Measurements from ENCODE around the gene CDC123. TPM values are rescaled to one million over a fixed set of nuclear protein-coding genes. Genes with fewer than 3 reads are reported as not detected.

The CDC123 gene
- total RNA-seq, 1 donor from 2014 or later, result 43.7 TPM

DNA sequence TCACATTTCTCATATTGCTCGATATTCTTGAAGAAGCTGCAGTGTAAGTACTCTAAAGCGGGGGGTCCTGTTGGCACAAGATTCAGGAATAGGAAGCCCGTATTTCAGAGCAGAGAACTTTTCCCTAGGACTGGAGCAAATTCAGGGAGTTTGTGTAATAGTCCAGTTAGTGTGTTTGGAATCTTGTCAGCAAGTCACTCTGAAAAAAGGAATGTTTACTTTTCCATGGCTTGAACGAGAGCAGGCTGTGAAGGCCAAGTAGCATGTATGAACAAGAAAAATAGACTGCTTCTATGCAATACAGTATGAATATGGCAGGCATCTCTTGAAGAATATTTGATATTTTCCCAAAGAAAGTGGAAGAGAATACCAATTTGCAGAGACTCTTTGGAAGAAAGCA, 39.8 kb downstream of the CDC123 start:
- H3K9me3 ChIP-seq, result no peaks in the 10 kb centered on the region
- peak; percentile 43 to 44 for ATAC-seq
- H3K4me3 ChIP-seq, result no peak overlapping the region
- no peak for DNase-seq
- intact Hi-C loops (cut with DNase I), result no loop called here
- no peak overlapping the region for H3K27ac ChIP-seq
- H3K27me3 ChIP-seq (ENCODE audit: low read depth), result no peaks in the 10 kb centered on the region
- TF ChIP-seq, protein P1, sequence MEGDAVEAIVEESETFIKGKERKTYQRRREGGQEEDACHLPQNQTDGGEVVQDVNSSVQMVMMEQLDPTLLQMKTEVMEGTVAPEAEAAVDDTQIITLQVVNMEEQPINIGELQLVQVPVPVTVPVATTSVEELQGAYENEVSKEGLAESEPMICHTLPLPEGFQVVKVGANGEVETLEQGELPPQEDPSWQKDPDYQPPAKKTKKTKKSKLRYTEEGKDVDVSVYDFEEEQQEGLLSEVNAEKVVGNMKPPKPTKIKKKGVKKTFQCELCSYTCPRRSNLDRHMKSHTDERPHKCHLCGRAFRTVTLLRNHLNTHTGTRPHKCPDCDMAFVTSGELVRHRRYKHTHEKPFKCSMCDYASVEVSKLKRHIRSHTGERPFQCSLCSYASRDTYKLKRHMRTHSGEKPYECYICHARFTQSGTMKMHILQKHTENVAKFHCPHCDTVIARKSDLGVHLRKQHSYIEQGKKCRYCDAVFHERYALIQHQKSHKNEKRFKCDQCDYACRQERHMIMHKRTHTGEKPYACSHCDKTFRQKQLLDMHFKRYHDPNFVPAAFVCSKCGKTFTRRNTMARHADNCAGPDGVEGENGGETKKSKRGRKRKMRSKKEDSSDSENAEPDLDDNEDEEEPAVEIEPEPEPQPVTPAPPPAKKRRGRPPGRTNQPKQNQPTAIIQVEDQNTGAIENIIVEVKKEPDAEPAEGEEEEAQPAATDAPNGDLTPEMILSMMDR (IDR thresholded peaks at IDR 0.05), result no peak
- H3K4me1 ChIP-seq, result peaks cover 11% of the 10 kb centered on the region
- peaks cover 74% of the 10 kb centered on the region for H3K36me3 ChIP-seq

DNA sequence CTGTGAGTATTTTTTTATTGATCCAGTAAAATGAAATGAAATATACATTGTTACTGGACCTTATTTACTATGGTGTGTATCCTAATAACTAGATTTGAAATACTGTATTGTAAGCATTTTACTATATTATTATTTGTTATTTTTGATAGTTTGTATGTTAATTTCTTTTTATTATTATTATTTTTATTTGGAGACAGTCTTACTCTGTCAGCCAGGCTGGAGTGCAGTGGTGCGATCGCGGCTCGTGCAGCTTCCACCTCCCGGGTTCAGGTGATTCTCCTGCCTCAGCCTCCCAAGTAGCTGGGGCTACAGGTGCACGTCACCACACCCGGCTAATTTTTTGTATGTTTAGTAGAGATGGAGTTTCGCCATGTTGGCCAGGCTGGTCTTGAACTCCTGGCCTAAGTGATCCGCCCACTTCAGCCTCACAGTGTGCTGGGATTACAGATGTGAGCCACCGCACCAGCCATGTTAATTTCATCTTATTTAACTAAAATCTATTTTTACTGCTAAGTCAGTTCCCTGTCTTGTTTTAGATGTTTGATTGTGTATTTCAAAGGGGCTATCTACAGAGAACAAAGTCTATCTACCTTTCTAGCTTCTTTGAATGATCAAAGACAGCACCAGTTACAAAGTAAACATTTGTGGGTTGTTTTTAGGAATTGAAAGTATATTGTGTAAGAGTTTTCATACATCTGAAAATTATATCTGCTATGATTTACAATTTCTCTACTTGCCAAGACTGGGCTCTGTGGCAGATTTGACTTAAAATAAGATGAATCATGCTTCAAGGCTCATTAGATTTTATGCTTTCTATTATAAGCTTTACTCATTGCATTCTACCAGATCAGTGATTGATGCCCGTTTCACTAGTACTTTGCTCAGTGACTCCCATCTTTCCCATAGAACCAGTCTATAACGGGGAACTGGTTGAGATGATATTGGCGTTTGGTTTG, 41.6 kb downstream of the CDC123 start:
- H3K36me3 ChIP-seq, result peaks cover 57% of the 10 kb centered on the region
- intact Hi-C loops (cut with DNase I), result no loop called here

DNA sequence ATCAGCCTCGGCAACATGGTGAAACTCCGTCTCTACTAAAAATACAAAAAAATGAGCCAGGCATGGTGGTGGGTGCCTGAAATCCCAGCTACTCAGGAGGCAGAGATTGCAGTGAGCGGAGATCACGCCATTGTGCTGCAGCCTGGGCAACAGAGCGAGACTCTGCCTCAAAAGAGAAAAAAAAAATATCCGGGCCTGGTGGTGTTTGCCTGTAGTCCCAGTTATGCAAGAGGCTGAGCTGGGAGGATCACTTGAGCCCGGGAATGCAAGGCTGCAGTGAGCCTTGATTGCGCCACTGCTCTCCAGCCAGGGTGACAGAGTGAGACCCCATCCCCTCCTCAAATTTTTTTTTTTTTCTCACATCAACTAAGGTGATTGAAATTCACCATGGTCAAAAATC, 42.8 kb downstream of the CDC123 start:
- no peak overlapping the region for H3K27ac ChIP-seq
- no peak overlapping the region for H3K4me3 ChIP-seq
- TF ChIP-seq, protein P1 (IDR thresholded peaks at IDR 0.05), result no peak
- ATAC-seq (no peak), DNase-seq (no peak)
- H3K27me3 ChIP-seq (ENCODE audit: low read depth), result no peaks in the 10 kb centered on the region
- peaks cover 50% of the 10 kb centered on the region for H3K36me3 ChIP-seq
- intact Hi-C loops (cut with DNase I), result no loop called here
- H3K9me3 ChIP-seq, result no peaks in the 10 kb centered on the region
- peaks cover 33% of the 10 kb centered on the region for H3K4me1 ChIP-seq

More for the DNA sequence above, 41.6 kb downstream of the CDC123 start:
- Histone ChIP-seq H3K4me3 (no peak overlapping the region), H3K27ac (no peak overlapping the region), H3K4me1 (peaks cover 25% of the 10 kb centered on the region), H3K9me3 (no peaks in the 10 kb centered on the region), H3K27me3 (ENCODE audit: low read depth) (no peaks in the 10 kb centered on the region)
- no peak for DNase-seq
- TF ChIP-seq, protein P1 (IDR thresholded peaks at IDR 0.05), result no peak
- ATAC-seq, result no peak

DNA sequence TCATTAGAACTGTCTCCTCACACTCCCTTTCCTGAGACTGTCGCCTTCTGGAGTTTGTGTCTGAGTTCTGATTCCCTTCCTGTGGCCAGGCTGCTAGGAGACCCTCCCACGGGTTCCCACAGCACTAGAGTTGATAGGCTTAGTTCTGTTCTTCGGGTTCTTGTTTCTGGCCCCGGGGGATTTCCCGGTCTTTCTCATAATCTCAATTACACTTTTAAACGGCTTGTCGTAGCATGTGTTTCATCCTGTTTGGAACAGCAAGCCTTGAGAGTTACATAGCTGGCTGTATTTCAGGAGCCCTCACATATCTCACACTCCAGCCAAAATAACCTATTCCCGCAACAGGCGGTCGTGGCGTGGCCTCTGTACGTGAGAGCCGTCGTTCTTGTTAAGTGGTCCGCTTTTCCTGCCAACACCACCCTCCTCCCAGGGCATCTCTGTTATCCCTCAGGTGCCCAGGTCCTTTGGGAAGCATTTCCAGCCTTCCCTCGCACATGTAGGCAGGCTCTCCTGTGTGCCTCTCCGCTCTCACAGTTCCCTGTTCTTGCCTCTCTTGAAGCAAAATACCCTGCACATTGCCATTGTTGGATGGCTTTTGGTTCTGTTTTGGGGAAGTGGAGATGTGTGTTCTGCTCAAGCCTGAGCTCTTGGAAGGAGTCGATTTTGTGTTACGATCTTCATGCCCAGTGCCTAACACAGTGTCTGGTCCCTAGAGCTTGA, 46.0 kb downstream of the CDC123 start:
- H3K36me3 ChIP-seq, result peaks cover 56% of the 10 kb centered on the region
- no peak overlapping the region for H3K4me3 ChIP-seq
- TF ChIP-seq, protein P1 (IDR thresholded peaks at IDR 0.05), result no peak
- no peaks in the 10 kb centered on the region for H3K9me3 ChIP-seq
- intact Hi-C loops (cut with DNase I), result no loop called here
- peaks cover 25% of the 10 kb centered on the region for H3K4me1 ChIP-seq
- peak overlapping the region; percentile 60 for H3K27ac ChIP-seq
- ATAC-seq (peak; percentile 60 to 75), DNase-seq (no peak)
- no peaks in the 10 kb centered on the region for H3K27me3 ChIP-seq (ENCODE audit: low read depth)

DNA sequence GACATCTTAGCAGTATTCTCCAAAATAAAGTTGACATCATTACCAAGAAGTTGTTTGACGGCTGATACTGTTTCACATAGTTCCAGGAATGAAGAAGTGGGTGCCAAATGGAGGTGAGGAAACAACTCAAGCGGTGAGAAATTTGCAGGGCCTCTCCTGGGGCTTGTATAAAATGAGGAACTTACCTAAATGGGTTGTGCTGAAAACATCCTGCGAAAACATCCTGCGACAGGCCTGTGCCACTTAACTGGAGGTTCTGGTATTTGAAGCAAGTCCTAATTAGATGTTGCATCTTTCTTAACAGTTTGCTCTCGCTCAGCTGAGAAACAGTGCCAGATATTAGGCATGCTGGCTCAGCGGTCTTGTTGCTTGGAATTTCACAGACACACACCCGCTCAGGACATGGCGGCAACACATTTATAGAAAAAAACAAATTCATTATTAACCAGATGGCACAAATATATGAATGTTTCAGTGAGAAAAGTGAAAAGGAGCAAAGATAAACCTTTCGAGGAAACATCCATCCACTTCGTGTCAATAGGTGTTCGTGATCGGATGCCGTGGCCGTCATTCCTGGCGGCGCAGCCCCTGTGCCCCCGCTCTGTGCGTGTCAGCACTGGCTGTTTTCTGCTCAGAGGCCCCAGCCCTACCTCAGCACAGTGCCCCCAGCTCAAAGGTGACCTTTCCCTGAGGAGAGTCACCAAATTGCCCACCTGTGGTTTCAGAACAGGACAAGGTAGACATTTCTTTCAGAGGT, 48.1 kb downstream of the CDC123 start:
- ATAC-seq, result peak; percentile 57 to 63
- Histone ChIP-seq H3K4me3 (no peak overlapping the region), H3K9me3 (no peaks in the 10 kb centered on the region), H3K27ac (no peak overlapping the region), H3K36me3 (peaks cover 45% of the 10 kb centered on the region), H3K4me1 (peaks cover 25% of the 10 kb centered on the region), H3K27me3 (ENCODE audit: low read depth) (no peaks in the 10 kb centered on the region)
- intact Hi-C loops (cut with DNase I), result no loop called here
- no peak for DNase-seq
- TF ChIP-seq, protein P1 (IDR thresholded peaks at IDR 0.05), result no peak

All from lower lobe of right lung (tissue), 2 donors.